GM12873 (cell line): ENCODE data around the gene SNX11.

Experiments used
- CTCF ChIP-seq: IDR thresholded peaks from 2 replicates; pipeline ENCODE4 v1.5.1; 2012; ENCODE audit warnings: low read depth, mild to moderate bottlenecking, moderate library complexity, low read length, control low read depth; ENCODE audit not compliant: insufficient read depth; ENCODE audit errors: missing control alignments

Gene SNX11

GRCh38 chr17:48150597-48151001 is 43.0 kb downstream of the SNX11 start:
- TF ChIP-seq CTCF, result no peak

GRCh38 chr17:48151220-48151619 is 43.7 kb downstream of the SNX11 start:
- no peak for TF ChIP-seq CTCF

GRCh38 chr17:48152289-48152688 is 44.7 kb downstream of the SNX11 start:
- TF ChIP-seq CTCF, result no peak

- peak; percentile 44 for TF ChIP-seq CTCF
Measured at GRCh38 chr17:48153691-48154358, 46.3 kb downstream of the SNX11 start.

- no peak for TF ChIP-seq CTCF
Measured at GRCh38 chr17:48155889-48156611, 48.5 kb downstream of the SNX11 start.

- TF ChIP-seq CTCF, result no peak
Measured at GRCh38 chr17:48159232-48159631, 51.7 kb downstream of the SNX11 start.

GRCh38 chr17:48160177-48161081 is 52.9 kb downstream of the SNX11 start:
- TF ChIP-seq CTCF, result no peak
